K562 (cell line): Measurements from ENCODE around the gene SUCO. TPM values are rescaled to one million over a fixed set of nuclear protein-coding genes. Genes with fewer than 3 reads are reported as not detected.

Source experiments
- DACH1 ChIP-seq: fragments of 450-650 bp; IDR thresholded peaks from 2 replicates; pipeline ENCODE4 v1.6.1; 2018; ENCODE audit not compliant: partially characterized antibody
- FOXM1 ChIP-seq, 2 experiments: fragments of 450-650 bp in 1 of 2; sonication (generic) in 1 of 2; formaldehyde crosslinking in 1 of 2; IDR thresholded peaks; 2 replicates each; pipeline versions ENCODE4 v1.6.1 to v1.9.0; 2017 to 2022; ENCODE audit warnings: low read depth in 2 of 2, mild to moderate bottlenecking in 2 of 2, missing genetic modification reagents in 1 of 2, moderate library complexity in 1 of 2
- GATAD2A ChIP-seq: fragments of 450-650 bp; IDR thresholded peaks from 2 replicates; pipeline ENCODE4 v1.6.1; 2017
- GTF2E2 ChIP-seq: fragments of 200-800 bp; sonication (Bioruptor generic); IDR thresholded peaks from 2 replicates; pipeline ENCODE4 v1.6.1; 2016; ENCODE audit warnings: missing genetic modification characterization, missing compliant biosample characterization
- HNRNPL ChIP-seq: fragments of 200-400 bp; formaldehyde crosslinking; IDR thresholded peaks from 2 replicates; pipeline ENCODE4 v1.6.1; 2017; ENCODE audit warnings: low read depth, mild to moderate bottlenecking, low read length
- ILF3 ChIP-seq: fragments of 450-650 bp; IDR thresholded peaks from 2 replicates; pipeline ENCODE4 v1.6.1; 2018; ENCODE audit warnings: antibody characterized with exemption, mild to moderate bottlenecking, moderate library complexity, borderline replicate concordance
- LEF1 ChIP-seq: fragments of 450-650 bp; IDR thresholded peaks from 2 replicates; pipeline ENCODE4 v1.6.1; 2016; ENCODE audit warnings: mild to moderate bottlenecking
- MCM7 ChIP-seq, 2 experiments: fragments of 450-650 bp; IDR thresholded peaks; 2 replicates each; pipeline ENCODE4 v1.6.1; 2016 to 2018
- OTX1 ChIP-seq: fragments of 450-650 bp; formaldehyde crosslinking; IDR thresholded peaks from 2 replicates; pipeline ENCODE4 v1.4.0; 2022; ENCODE audit warnings: mild to moderate bottlenecking
- PHF8 ChIP-seq: fragments of 200-600 bp; sonication (generic); IDR thresholded peaks from 2 replicates; pipeline ENCODE4 v1.6.1; 2012; ENCODE audit warnings: mixed run types, mild to moderate bottlenecking, inconsistent platforms, low read length, moderate library complexity, borderline replicate concordance
- PYGO2 ChIP-seq: fragments of 450-650 bp; IDR thresholded peaks from 2 replicates; pipeline ENCODE4 v1.6.1; 2016; ENCODE audit warnings: mild to moderate bottlenecking, missing genetic modification characterization, moderate library complexity, missing compliant biosample characterization
- RFX5 ChIP-seq: IDR thresholded peaks from 2 replicates; pipeline ENCODE4 v1.6.1; 2011; ENCODE audit warnings: low read depth, mild to moderate bottlenecking, improper control_type of control experiment, low read length
- SAP30 ChIP-seq: fragments of 200-600 bp; sonication (generic); IDR thresholded peaks from 2 replicates; pipeline ENCODE4 v1.6.1; 2012; ENCODE audit warnings: borderline replicate concordance, low read depth, mild to moderate bottlenecking, moderate library complexity, low read length, control low read depth, inconsistent platforms; ENCODE audit not compliant: insufficient read depth, poor library complexity, severe bottlenecking
- SLC30A9 ChIP-seq: fragments of 250-450 bp; sonication (Bioruptor Pico); IDR thresholded peaks from 2 replicates; pipeline ENCODE4 v1.8.0; 2022; ENCODE audit warnings: mild to moderate bottlenecking, moderate library complexity
- SMARCC2 ChIP-seq: fragments of 450-650 bp; IDR thresholded peaks from 2 replicates; pipeline ENCODE4 v1.6.1; 2017; ENCODE audit warnings: antibody characterized with exemption, moderate library complexity, mild to moderate bottlenecking, low read depth
- TBL1XR1 ChIP-seq, 2 experiments: IDR thresholded peaks; 2 replicates each; pipeline ENCODE4 v1.6.1; 2012; ENCODE audit warnings: improper control_type of control experiment in 2 of 2, low read length in 2 of 2, mild to moderate bottlenecking in 1 of 2
- TCF7 ChIP-seq: sonication (generic); IDR thresholded peaks from 2 replicates; pipeline ENCODE4 v1.6.1; 2016; ENCODE audit warnings: antibody characterized with exemption, borderline replicate concordance
- TEAD1 ChIP-seq, 2 experiments: fragments of 450-650 bp in 1 of 2; sonication (generic) in 1 of 2; formaldehyde crosslinking; IDR thresholded peaks; 2 replicates each; pipeline versions ENCODE4 v1.4.0 to v1.8.0; 2020 to 2022; ENCODE audit warnings: mild to moderate bottlenecking in 2 of 2, missing genetic modification reagents in 1 of 2
- TGIF2 ChIP-seq: sonication (generic); formaldehyde crosslinking; IDR thresholded peaks from 2 replicates; pipeline ENCODE4 v1.8.1; 2022; ENCODE audit warnings: mild to moderate bottlenecking, missing genetic modification reagents, moderate library complexity
- ZBED1 ChIP-seq: IDR thresholded peaks from 2 replicates; pipeline ENCODE4 v1.6.1; 2014
- ZBTB12 ChIP-seq: fragments of 250-450 bp; sonication (Bioruptor Pico); IDR thresholded peaks from 2 replicates; pipeline ENCODE4 v1.4.0; 2020
- ZBTB43 ChIP-seq: sonication (generic); formaldehyde crosslinking; IDR thresholded peaks from 2 replicates; pipeline ENCODE4 v1.8.0; 2023; ENCODE audit warnings: mild to moderate bottlenecking, missing genetic modification reagents
- ZBTB7A ChIP-seq: IDR thresholded peaks from 2 replicates; pipeline ENCODE4 v1.6.1; 2011; ENCODE audit warnings: low read depth, mild to moderate bottlenecking, low read length, moderate library complexity, borderline replicate concordance; ENCODE audit not compliant: control insufficient read depth
- ZKSCAN1 ChIP-seq: fragments of 150-350 bp; IDR thresholded peaks from 2 replicates; pipeline ENCODE4 v1.6.1; 2016; ENCODE audit warnings: low read depth, low read length
- ZNF395 ChIP-seq: fragments of 200-800 bp; sonication (Bioruptor generic); IDR thresholded peaks from 2 replicates; pipeline ENCODE4 v1.6.1; 2017; ENCODE audit warnings: missing genetic modification characterization, missing compliant biosample characterization
- ZNF507 ChIP-seq: conservative IDR thresholded peaks from 2 replicates; pipeline ENCODE4 v1.6.1; 2017; ENCODE audit warnings: missing genetic modification characterization, missing compliant biosample characterization
- ZNF644 ChIP-seq: fragments of 200-800 bp; sonication (Bioruptor generic); IDR thresholded peaks from 2 replicates; pipeline ENCODE4 v1.6.1; 2016; ENCODE audit warnings: low read depth, missing genetic modification characterization, missing compliant biosample characterization
- polyA plus RNA-seq, 8 experiments: library from polyadenylated mRNA; depleted of rRNA in 4 of 8; stranded (reverse) in 5 of 8; unstranded in 3 of 8; fragments of >200 nt; fragmentation: Nextera tagmentation in 2 of 8; fragmentation: Illumina TruSeq in 1 of 8; extraction: Ambion mirVana in 2 of 8; extraction: Trizol in 1 of 8; gene quantifications; 2 replicates each; pipeline versions ENCODE4 v1.2.1 to v1.2.3, GENCODE V29; 2011 to 2014; ENCODE audit warnings: inconsistent platforms in 1 of 8, missing spikeins in 1 of 8
- total RNA-seq, 7 experiments: library from RNA; depleted of rRNA in 6 of 7; stranded (reverse); fragments of >200 nt in 6 of 7; fragmentation: Illumina TruSeq in 2 of 7; extraction: Trizol in 2 of 7; gene quantifications; 2 replicates each; pipeline versions ENCODE4 v1.2.1 to v1.2.3, GENCODE V29; 2011 to 2021; ENCODE audit warnings: low replicate concordance in 1 of 7

The SUCO gene
- total and polyA plus RNA-seq, 9 of the 15 experiments (the other 6 are each of a cell fraction or from before 2014, with no cell fraction given): 2.5 to 20.6 (median 14.3) TPM

- TF ChIP-seq ZBTB7A (no peak), SLC30A9 (CRISPR knock-in tag) (no peak), TBL1XR1 (IDR thresholded peaks at IDR 0.05; ENCODE audit: low read length in 2 of 2) (0 out of 4 replicates have a peak, but pooled peaks of 1 of the 2 experiments have one; percentile 16), GATAD2A (no peak), ZBED1 (no peak), ZKSCAN1 (no peak), ILF3 (no peak), SAP30 (peak; percentile 59), ZNF507 (tag) (no peak), PYGO2 (tag) (no peak), HNRNPL (no peak), ZBTB43 (peak; percentile 71), MCM7 (IDR thresholded peaks at IDR 0.05) (no peak), TEAD1 (CRISPR knock-in tag; IDR thresholded peaks at IDR 0.05) (peak in 1 of 2 experiments; percentile 90; a peak in 2 of 4 replicates), ZNF395 (CRISPR knock-in tag) (peak; percentile 81), TGIF2 (CRISPR knock-in tag) (0 out of 2 replicates have a peak, but pooled peaks have one; percentile 17), RFX5 (peak; percentile 61), ZNF644 (no peak; the same call in 1 of the 2 replicates), FOXM1 (IDR thresholded peaks at IDR 0.05; ENCODE audit: low read depth) (peak; percentile 78), FOXM1 (CRISPR knock-in tag; IDR thresholded peaks at IDR 0.05; ENCODE audit: low read depth) (no peak), OTX1 (CRISPR knock-in tag) (peak; percentile 96; the same call in 1 of the 2 replicates), GTF2E2 (tag) (no peak), DACH1 (no peak), ZBTB12 (CRISPR knock-in tag) (peak; percentile 81), LEF1 (peak; percentile 41; the same call in 1 of the 2 replicates), SMARCC2 (no peak; the same call in none of the 2 replicates), TCF7 (no peak), PHF8 (peak; percentile 87)
These were observed 709 bp upstream of the SUCO start (continued) for GRCh38 chr1:172532183-172532699.
